ENCODE data around the gene PFKL. TPM values are rescaled to one million over a fixed set of nuclear protein-coding genes. Genes with fewer than 3 reads are reported as not detected.

Gene PFKL
- total RNA-seq, 1 experiment from 2014 or later: 360 TPM

- peak; percentile 87 for DNase-seq (ENCODE audit: low read depth)
Measured at GRCh38 chr21:44303490-44303981, 3.7 kb downstream of the PFKL start.

GRCh38 chr21:44304011-44304616, 4.3 kb downstream of the PFKL start:
- in situ Hi-C loops (cut with HindIII; ENCODE audit: low pct_unique_long_range_greater_than_20kb, low sequenced_read_pairs): no loop called here
- no peak for DNase-seq (ENCODE audit: low read depth)

More at GRCh38 chr21:44303490-44303981, 3.7 kb downstream of the PFKL start:
- in situ Hi-C loops (cut with HindIII; ENCODE audit: low pct_unique_long_range_greater_than_20kb, low sequenced_read_pairs): no loop called here

GRCh38 chr21:44304877-44305293, 5.0 kb downstream of the PFKL start:
- DNase-seq (ENCODE audit: low read depth): peak; percentile 48
- in situ Hi-C loops (cut with HindIII; ENCODE audit: low pct_unique_long_range_greater_than_20kb, low sequenced_read_pairs): no loop called here

- no peak for DNase-seq (ENCODE audit: low read depth)
- in situ Hi-C loops (cut with HindIII; ENCODE audit: low pct_unique_long_range_greater_than_20kb, low sequenced_read_pairs): no loop called here
Measured at GRCh38 chr21:44305691-44306090, 5.8 kb downstream of the PFKL start.

- no peak for DNase-seq (ENCODE audit: low read depth)
- in situ Hi-C loops (cut with HindIII; ENCODE audit: low pct_unique_long_range_greater_than_20kb, low sequenced_read_pairs): no loop called here
Measured at GRCh38 chr21:44306936-44307704, 7.3 kb downstream of the PFKL start.

GRCh38 chr21:44310628-44311507, 11.0 kb downstream of the PFKL start:
- in situ Hi-C loops (cut with HindIII; ENCODE audit: low pct_unique_long_range_greater_than_20kb, low sequenced_read_pairs): no loop called here
- no peak for DNase-seq (ENCODE audit: low read depth)

GRCh38 chr21:44312089-44312488, 12.2 kb downstream of the PFKL start:
- no peak for DNase-seq (ENCODE audit: low read depth)
- in situ Hi-C loops (cut with HindIII; ENCODE audit: low pct_unique_long_range_greater_than_20kb, low sequenced_read_pairs): no loop called here

GRCh38 chr21:44312716-44313115, 12.9 kb downstream of the PFKL start:
- DNase-seq (ENCODE audit: low read depth): no peak
- in situ Hi-C loops (cut with HindIII; ENCODE audit: low pct_unique_long_range_greater_than_20kb, low sequenced_read_pairs): no loop called here

- in situ Hi-C loops (cut with HindIII; ENCODE audit: low pct_unique_long_range_greater_than_20kb, low sequenced_read_pairs): no loop called here
- no peak for DNase-seq (ENCODE audit: low read depth)
Measured at GRCh38 chr21:44313451-44313850, 13.6 kb downstream of the PFKL start.

GRCh38 chr21:44314128-44314527, 14.3 kb downstream of the PFKL start:
- DNase-seq (ENCODE audit: low read depth): no peak
- in situ Hi-C loops (cut with HindIII; ENCODE audit: low pct_unique_long_range_greater_than_20kb, low sequenced_read_pairs): no loop called here

- no peak for DNase-seq (ENCODE audit: low read depth)
- in situ Hi-C loops (cut with HindIII; ENCODE audit: low pct_unique_long_range_greater_than_20kb, low sequenced_read_pairs): no loop called here
Measured at GRCh38 chr21:44314561-44314960, 14.7 kb downstream of the PFKL start.

- no peak for DNase-seq (ENCODE audit: low read depth)
- in situ Hi-C loops (cut with HindIII; ENCODE audit: low pct_unique_long_range_greater_than_20kb, low sequenced_read_pairs): no loop called here
Measured at GRCh38 chr21:44315691-44316203, 15.9 kb downstream of the PFKL start.

- no peak for DNase-seq (ENCODE audit: low read depth)
- in situ Hi-C loops (cut with HindIII; ENCODE audit: low pct_unique_long_range_greater_than_20kb, low sequenced_read_pairs): no loop called here
Measured at GRCh38 chr21:44316277-44316900, 16.5 kb downstream of the PFKL start.

GRCh38 chr21:44317241-44317782, 17.5 kb downstream of the PFKL start:
- in situ Hi-C loops (cut with HindIII; ENCODE audit: low pct_unique_long_range_greater_than_20kb, low sequenced_read_pairs): no loop called here

GRCh38 chr21:44317871-44318270, 18.0 kb downstream of the PFKL start:
- in situ Hi-C loops (cut with HindIII; ENCODE audit: low pct_unique_long_range_greater_than_20kb, low sequenced_read_pairs): no loop called here
- no peak for DNase-seq (ENCODE audit: low read depth)

More at GRCh38 chr21:44317241-44317782, 17.5 kb downstream of the PFKL start:
- no peak for DNase-seq (ENCODE audit: low read depth)

- DNase-seq (ENCODE audit: low read depth): no peak
- in situ Hi-C loops (cut with HindIII; ENCODE audit: low pct_unique_long_range_greater_than_20kb, low sequenced_read_pairs): no loop called here
Measured at GRCh38 chr21:44318489-44319285, 18.8 kb downstream of the PFKL start.

- DNase-seq (ENCODE audit: low read depth): no peak
- in situ Hi-C loops (cut with HindIII; ENCODE audit: low pct_unique_long_range_greater_than_20kb, low sequenced_read_pairs): no loop called here
Measured at GRCh38 chr21:44319407-44320065, 19.7 kb downstream of the PFKL start.
